SJSA1 (cell line): ENCODE data around the gene FOXP4. TPM values are rescaled to one million over a fixed set of nuclear protein-coding genes. Genes with fewer than 3 reads are reported as not detected.
"Not testable (repeated sequence)": the region's sequence is repeated elsewhere in the genome, so short reads cannot be mapped to it uniquely, and the experiment has no call there.

Source experiments
- DNase-seq, 2 experiments: peaks; one replicate each; pipeline ENCODE4 v3.0.0-alpha.2; 2015 to 2020; ENCODE audit warnings: low spot score in 2 of 2, low read depth in 1 of 2
- H3K27ac ChIP-seq: fragments of 250-450 bp; sonication (Bioruptor Pico); 2 replicates; pipeline ENCODE4 v1.5.1; 2020; ENCODE audit warnings: mild to moderate bottlenecking, moderate library complexity
- H3K27me3 ChIP-seq: fragments of 250-450 bp; sonication (Bioruptor Pico); replicated peaks from 2 replicates; pipeline ENCODE4 v1.5.1; 2020; ENCODE audit warnings: mild to moderate bottlenecking, moderate library complexity
- H3K36me3 ChIP-seq: fragments of 250-450 bp; sonication (Bioruptor Pico); 2 replicates; pipeline ENCODE4 v1.5.1; 2020; ENCODE audit warnings: mild to moderate bottlenecking
- H3K4me1 ChIP-seq: fragments of 250-450 bp; sonication (Bioruptor Pico); replicated peaks from 2 replicates; pipeline ENCODE4 v1.6.1; 2021; ENCODE audit warnings: mild to moderate bottlenecking
- H3K4me3 ChIP-seq: fragments of 250-450 bp; sonication (Bioruptor Pico); 2 replicates; pipeline ENCODE4 v1.5.1; 2020; ENCODE audit warnings: mild to moderate bottlenecking
- H3K9me3 ChIP-seq: fragments of 250-450 bp; sonication (Bioruptor Pico); replicated peaks from 2 replicates; pipeline ENCODE4 v1.5.1; 2020; ENCODE audit warnings: mild to moderate bottlenecking
- total RNA-seq: library from RNA; depleted of rRNA; stranded (reverse); fragments of >200 nt; shearing (Covaris generic); gene quantifications from 2 replicates; pipeline ENCODE4 v1.2.3, GENCODE V29; 2014

The FOXP4 gene
- total RNA-seq, 1 experiment from 2014 or later: 5.1 TPM

DNA sequence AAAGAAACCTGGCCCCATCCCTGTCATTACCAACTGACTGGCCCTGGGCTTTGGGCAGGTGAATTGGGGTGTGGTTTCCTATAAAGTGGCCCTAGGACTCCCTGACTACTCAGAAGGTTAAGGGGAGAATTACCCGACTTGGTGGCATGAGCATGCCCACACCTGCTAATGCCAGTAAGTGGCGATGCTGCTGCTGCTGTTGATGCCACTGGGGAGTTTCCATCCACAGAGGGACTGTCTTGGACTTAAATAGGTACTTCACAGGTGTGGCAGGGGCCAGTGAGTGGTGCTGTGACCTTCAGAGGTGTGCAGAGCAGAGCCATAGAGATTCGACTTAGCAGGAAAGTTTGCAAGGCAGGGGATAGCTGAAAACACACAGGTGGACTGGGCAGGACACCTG is 59.5 kb downstream of the FOXP4 start:
- DNase-seq: no peak
- H3K4me1 ChIP-seq: peaks cover 27% of the 10 kb centered on the region
- no peak overlapping the region for H3K4me3 ChIP-seq
- H3K36me3 ChIP-seq: no peaks in the 10 kb centered on the region
- no peak overlapping the region for H3K27ac ChIP-seq
- H3K27me3 ChIP-seq: no peaks in the 10 kb centered on the region
- H3K9me3 ChIP-seq: no peaks in the 10 kb centered on the region

DNA sequence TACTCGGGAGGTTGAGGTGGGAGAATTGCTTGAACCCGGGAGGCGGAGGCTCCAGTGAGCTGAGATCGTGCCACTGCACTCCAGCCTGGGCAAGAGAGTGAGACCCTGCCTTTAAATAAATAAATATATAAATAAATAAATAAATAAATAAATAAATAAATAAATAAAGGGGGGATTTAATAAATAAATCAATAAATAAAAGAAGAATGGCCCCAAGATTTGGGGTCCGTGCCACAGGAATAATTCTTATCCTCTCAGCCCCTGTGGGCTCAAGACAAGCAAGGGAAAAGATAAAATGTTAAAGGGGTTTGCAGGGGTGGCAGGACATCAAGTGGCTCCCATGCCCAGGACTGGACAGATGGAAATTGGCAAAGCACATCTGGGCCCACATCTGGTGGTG is 60.9 kb downstream of the FOXP4 start:
- Histone ChIP-seq H3K27ac (no peak overlapping the region), H3K27me3 (no peaks in the 10 kb centered on the region), H3K4me3 (no peak overlapping the region), H3K36me3 (no peaks in the 10 kb centered on the region), H3K4me1 (peaks cover 13% of the 10 kb centered on the region), H3K9me3 (no peaks in the 10 kb centered on the region)
- DNase-seq: no peak

DNA sequence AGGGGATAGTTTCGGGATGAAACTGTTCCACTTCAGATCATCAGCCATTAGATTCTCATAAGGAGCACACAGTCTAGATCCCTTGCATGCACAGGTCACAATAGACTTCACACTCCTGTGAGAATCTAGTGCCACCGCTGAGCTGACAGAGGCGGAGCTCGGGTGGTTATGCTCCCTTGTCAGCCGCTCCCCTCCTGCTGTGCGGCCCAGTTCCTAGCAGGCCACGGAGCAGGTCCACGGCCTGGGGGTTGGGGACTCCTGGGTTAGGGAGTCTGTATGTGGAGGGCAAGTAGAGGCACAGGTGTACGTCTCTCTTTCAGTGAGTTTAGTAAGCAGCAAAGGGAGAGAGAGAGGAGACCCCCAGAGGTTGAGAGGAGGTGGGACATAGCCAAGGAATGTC is 61.6 kb downstream of the FOXP4 start:
- Histone ChIP-seq H3K27ac (no peak overlapping the region), H3K36me3 (no peaks in the 10 kb centered on the region), H3K4me1 (peaks cover 6% of the 10 kb centered on the region), H3K4me3 (no peak overlapping the region), H3K27me3 (no peaks in the 10 kb centered on the region), H3K9me3 (no peaks in the 10 kb centered on the region)
- DNase-seq: no peak

GRCh38 chr6:41608443-41609151 is 62.4 kb downstream of the FOXP4 start:
- Histone ChIP-seq H3K27ac (no peak overlapping the region), H3K4me1 (no peaks in the 10 kb centered on the region)

DNA sequence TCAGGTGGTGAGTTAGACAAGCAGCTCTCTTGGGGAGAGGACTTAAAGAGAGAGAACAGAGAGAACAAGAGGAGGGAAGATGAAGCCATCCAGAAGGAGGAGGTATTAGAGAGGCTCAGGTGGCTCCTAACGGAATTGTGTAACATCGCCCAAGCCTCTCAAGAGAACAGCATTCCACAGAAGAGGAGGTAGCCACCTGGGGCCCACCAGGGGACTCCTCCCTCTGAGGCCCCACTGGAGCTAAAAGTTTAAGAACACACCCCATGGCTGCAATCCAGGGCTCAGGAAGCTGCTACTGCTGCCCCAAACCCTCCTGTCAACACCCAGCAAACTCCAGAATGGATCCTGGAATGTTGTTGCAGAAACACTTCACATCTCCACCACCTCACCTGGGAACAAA is 68.5 kb downstream of the FOXP4 start:
- Histone ChIP-seq H3K27ac (no peak overlapping the region), H3K9me3 (no peaks in the 10 kb centered on the region), H3K4me1 (no peaks in the 10 kb centered on the region), H3K4me3 (no peak overlapping the region), H3K27me3 (no peaks in the 10 kb centered on the region), H3K36me3 (no peaks in the 10 kb centered on the region)
- DNase-seq: no peak

More at GRCh38 chr6:41608443-41609151, 62.4 kb downstream of the FOXP4 start:
- Histone ChIP-seq H3K27me3 (no peaks in the 10 kb centered on the region), H3K9me3 (no peaks in the 10 kb centered on the region), H3K36me3 (no peaks in the 10 kb centered on the region), H3K4me3 (no peak overlapping the region)
- no peak for DNase-seq

DNA sequence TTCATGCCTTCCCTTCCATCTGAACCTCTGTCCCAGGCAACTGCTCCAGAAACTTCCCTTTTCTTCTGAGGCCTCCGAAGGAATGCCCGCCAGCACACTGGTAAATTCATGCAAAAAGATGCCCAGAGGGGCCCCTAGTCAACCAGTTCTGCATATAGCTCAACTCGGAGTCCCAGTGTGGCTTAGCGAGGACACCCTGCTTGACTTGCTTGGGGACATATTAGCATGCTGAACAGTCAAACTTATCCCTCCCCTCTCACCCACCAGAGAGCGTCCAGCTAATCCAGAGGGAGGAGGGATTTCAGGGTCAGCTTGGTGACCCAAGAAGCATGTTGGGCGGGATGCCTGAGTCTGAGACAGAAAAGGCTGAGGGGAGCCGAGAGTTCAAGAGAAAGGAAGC is 69.1 kb downstream of the FOXP4 start:
- DNase-seq: no peak
- Histone ChIP-seq H3K27ac (no peak overlapping the region), H3K9me3 (no peaks in the 10 kb centered on the region), H3K36me3 (no peaks in the 10 kb centered on the region), H3K4me1 (no peaks in the 10 kb centered on the region), H3K27me3 (no peaks in the 10 kb centered on the region), H3K4me3 (no peak overlapping the region)

GRCh38 chr6:41618598-41618997 is 72.4 kb downstream of the FOXP4 start:
- H3K9me3 ChIP-seq: no peaks in the 10 kb centered on the region
- peaks cover 12% of the 10 kb centered on the region for H3K4me1 ChIP-seq
- no peak overlapping the region for H3K4me3 ChIP-seq
- no peak overlapping the region for H3K27ac ChIP-seq
- no peaks in the 10 kb centered on the region; the same call in 1 of the 2 replicates for H3K27me3 ChIP-seq
- H3K36me3 ChIP-seq: no peaks in the 10 kb centered on the region
- no peak for DNase-seq

DNA sequence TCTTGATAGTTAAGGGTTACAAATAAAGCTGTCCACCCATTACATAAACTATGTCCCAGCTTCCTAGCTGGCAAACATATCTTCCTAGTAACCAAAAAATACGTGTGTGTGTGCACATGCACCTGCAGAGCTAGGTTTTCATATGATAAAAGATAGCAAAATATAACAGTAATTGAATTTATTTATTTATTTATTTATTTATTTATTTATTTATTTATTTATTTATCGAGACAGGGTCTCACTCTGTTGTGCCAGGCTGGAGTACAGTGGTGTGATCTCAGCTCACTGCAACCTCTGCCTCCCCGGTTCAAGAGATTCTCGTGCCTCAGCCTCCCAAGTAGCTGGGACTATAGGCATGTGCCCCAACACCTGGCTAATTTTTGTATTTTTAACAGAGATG is 73.0 kb downstream of the FOXP4 start:
- H3K4me3 ChIP-seq, H3K36me3 ChIP-seq, H3K9me3 ChIP-seq, DNase-seq, H3K27ac ChIP-seq, H3K27me3 ChIP-seq: not testable (repeated sequence)
- H3K4me1 ChIP-seq: peaks cover 12% of the 10 kb centered on the region

- no peak for DNase-seq
- Histone ChIP-seq H3K9me3 (no peaks in the 10 kb centered on the region), H3K4me1 (peaks cover 12% of the 10 kb centered on the region), H3K27ac (no peak overlapping the region), H3K36me3 (no peaks in the 10 kb centered on the region), H3K4me3 (no peak overlapping the region), H3K27me3 (no peaks in the 10 kb centered on the region; the same call in 1 of the 2 replicates)
These were observed 75.2 kb downstream of the FOXP4 start for GRCh38 chr6:41621367-41621766.

DNA sequence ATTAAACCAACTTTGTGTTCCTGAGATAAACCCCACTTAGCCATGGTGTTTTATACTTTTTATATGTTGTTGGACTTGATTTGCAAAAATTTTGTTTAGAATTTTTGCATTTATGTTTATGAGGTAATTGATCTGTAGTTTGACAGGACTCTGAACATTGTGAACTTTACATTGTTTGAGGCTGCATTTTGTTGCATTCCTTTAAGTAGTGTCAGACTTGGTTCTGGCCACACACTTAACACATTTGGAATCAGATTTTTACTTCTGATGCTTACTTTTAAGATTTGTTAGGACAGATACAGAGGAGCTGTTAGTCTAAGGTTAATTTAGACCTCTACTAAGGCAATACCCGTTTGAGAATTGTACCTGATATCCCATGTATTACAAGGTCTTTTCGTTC is 75.6 kb downstream of the FOXP4 start:
- H3K9me3 ChIP-seq: no peaks in the 10 kb centered on the region
- no peaks in the 10 kb centered on the region for H3K36me3 ChIP-seq
- peaks cover 12% of the 10 kb centered on the region for H3K4me1 ChIP-seq
- DNase-seq: no peak
- no peaks in the 10 kb centered on the region; the same call in 1 of the 2 replicates for H3K27me3 ChIP-seq
- no peak overlapping the region for H3K27ac ChIP-seq
- H3K4me3 ChIP-seq: no peak overlapping the region

DNA sequence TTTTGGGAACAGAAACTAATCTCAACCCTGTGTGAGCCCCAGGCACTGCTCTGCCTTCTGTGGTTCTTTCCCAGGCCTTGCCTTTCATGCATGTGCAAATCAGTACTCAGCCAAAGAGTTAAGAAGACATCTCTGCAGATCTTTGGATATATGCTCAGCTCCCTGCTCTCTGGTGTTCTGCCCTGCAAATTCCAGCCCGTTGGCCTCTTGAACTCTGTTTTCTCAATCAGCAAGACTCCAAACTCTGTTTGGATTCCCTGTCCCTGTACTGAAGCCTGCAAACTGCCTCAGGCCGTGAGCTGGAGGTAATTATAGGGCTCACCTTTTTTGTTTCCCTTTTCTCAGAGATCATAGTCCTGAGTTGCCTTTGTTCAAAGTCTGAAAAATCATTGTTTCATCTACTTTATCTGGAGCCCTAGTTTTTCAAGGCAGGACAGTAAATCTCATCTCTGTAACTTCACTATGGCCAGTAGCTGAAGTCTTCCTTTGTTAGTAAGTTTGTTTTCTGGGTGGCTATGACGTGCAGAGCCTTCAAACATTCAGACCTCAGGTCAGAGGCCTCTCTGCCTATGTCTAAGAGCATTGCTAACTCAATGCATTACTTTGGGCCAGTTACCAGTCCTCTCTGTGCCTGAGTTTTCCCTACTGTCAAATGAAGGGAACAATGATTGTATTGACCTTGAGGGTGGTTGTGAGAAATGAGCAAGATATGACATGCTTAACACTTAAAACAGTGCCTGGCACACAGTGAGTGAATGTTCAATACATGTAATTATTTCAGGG is 76.2 kb downstream of the FOXP4 start:
- no peaks in the 10 kb centered on the region; the same call in 1 of the 2 replicates for H3K27me3 ChIP-seq

GRCh38 chr6:41623330-41623729 is 77.1 kb downstream of the FOXP4 start:
- no peaks in the 10 kb centered on the region; the same call in 1 of the 2 replicates for H3K27me3 ChIP-seq
- H3K36me3 ChIP-seq: no peaks in the 10 kb centered on the region
- no peak overlapping the region for H3K27ac ChIP-seq
- DNase-seq: no peak
- H3K9me3 ChIP-seq: no peaks in the 10 kb centered on the region
- peaks cover 12% of the 10 kb centered on the region for H3K4me1 ChIP-seq
- H3K4me3 ChIP-seq: no peak overlapping the region

More for the DNA sequence above, 76.2 kb downstream of the FOXP4 start:
- Histone ChIP-seq H3K4me1 (peaks cover 12% of the 10 kb centered on the region), H3K4me3 (no peak overlapping the region), H3K36me3 (no peaks in the 10 kb centered on the region), H3K27ac (no peak overlapping the region), H3K9me3 (no peaks in the 10 kb centered on the region)
- DNase-seq: no peak

GRCh38 chr6:41624621-41625380 is 78.6 kb downstream of the FOXP4 start:
- Histone ChIP-seq H3K4me1 (peaks cover 12% of the 10 kb centered on the region), H3K27ac (no peak overlapping the region), H3K9me3 (no peaks in the 10 kb centered on the region), H3K27me3 (no peaks in the 10 kb centered on the region; the same call in 1 of the 2 replicates), H3K4me3 (no peak overlapping the region), H3K36me3 (no peaks in the 10 kb centered on the region)
- no peak for DNase-seq

DNA sequence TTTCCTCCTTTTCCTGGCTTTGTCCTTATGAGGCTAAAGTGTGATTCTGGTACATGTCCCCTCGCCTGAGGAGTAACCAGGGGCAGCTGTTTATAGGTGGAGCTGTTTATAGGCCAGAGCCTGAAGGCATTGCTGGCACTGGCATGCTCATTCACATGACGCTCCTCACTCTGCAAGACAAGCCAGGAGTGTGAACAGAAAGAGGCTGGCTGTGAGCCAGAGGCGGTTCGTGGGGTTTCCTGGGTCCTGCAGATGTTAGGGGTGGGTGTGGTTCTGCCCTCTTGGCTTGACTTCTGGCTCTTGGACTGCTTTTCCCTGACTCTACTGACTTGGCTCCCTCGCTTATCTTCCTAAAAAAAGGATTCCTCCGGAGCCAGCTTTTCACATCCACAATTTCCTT is 79.3 kb downstream of the FOXP4 start:
- Histone ChIP-seq H3K4me3 (no peak overlapping the region), H3K4me1 (peaks cover 12% of the 10 kb centered on the region), H3K27me3 (no peaks in the 10 kb centered on the region; the same call in 1 of the 2 replicates), H3K36me3 (no peaks in the 10 kb centered on the region), H3K9me3 (no peaks in the 10 kb centered on the region), H3K27ac (no peak overlapping the region)
- no peak for DNase-seq
